NOMO-1 (cell line): ENCODE data around the gene PIMREG.
A peak's percentile ranks its signal among the peaks of the same experiment; 100 is the strongest.

Experiments used
- DNase-seq, 2 experiments: peaks; one replicate each; lab custom pipeline; 2025; ENCODE audit not compliant: unreplicated experiment in 2 of 2; lab: John Stamatoyannopoulos, UW

Gene PIMREG

GRCh38 chr17:6460531-6461161 is 16.4 kb downstream of the PIMREG start:
- no peak for DNase-seq

GRCh38 chr17:6461246-6461645 is 17.0 kb downstream of the PIMREG start:
- no peak for DNase-seq

- no peak for DNase-seq
These were observed 17.7 kb downstream of the PIMREG start for GRCh38 chr17:6461792-6462524.

- no peak for DNase-seq
These were observed 18.4 kb downstream of the PIMREG start for GRCh38 chr17:6462692-6463091.

GRCh38 chr17:6463616-6464445 is 19.6 kb downstream of the PIMREG start:
- DNase-seq: no peak

- DNase-seq: no peak
These were observed 20.3 kb downstream of the PIMREG start for GRCh38 chr17:6464446-6465041.

GRCh38 chr17:6465206-6466003 is 21.1 kb downstream of the PIMREG start:
- no peak for DNase-seq

- DNase-seq: no peak
These were observed 23.3 kb downstream of the PIMREG start for GRCh38 chr17:6467567-6467966.

GRCh38 chr17:6468051-6468790 is 24.0 kb downstream of the PIMREG start:
- no peak for DNase-seq

- no peak for DNase-seq
These were observed 26.0 kb downstream of the PIMREG start for GRCh38 chr17:6470146-6470718.

GRCh38 chr17:6470751-6471521 is 26.7 kb downstream of the PIMREG start:
- DNase-seq: no peak

- DNase-seq: no peak
These were observed 27.5 kb downstream of the PIMREG start for GRCh38 chr17:6471531-6472465.

- no peak for DNase-seq
These were observed 28.3 kb downstream of the PIMREG start for GRCh38 chr17:6472517-6472916.

GRCh38 chr17:6473128-6473767 is 29.0 kb downstream of the PIMREG start:
- peak; percentile 32 to 41 for DNase-seq

- DNase-seq: no peak
These were observed 30.1 kb downstream of the PIMREG start for GRCh38 chr17:6474376-6474775.

- DNase-seq: no peak
These were observed 30.7 kb downstream of the PIMREG start for GRCh38 chr17:6474906-6475305.

GRCh38 chr17:6475411-6475810 is 31.2 kb downstream of the PIMREG start:
- no peak for DNase-seq
